Natural killer cell (primary cell): ENCODE data around the gene SLC2A3. TPM values are rescaled to one million over a fixed set of nuclear protein-coding genes. Genes with fewer than 3 reads are reported as not detected.
"Not testable (repeated sequence)": the region's sequence is repeated elsewhere in the genome, so short reads cannot be mapped to it uniquely, and the experiment has no call there.

Experiments used
- ATAC-seq, 3 donors: fragments of 150-1000 bp in 2 of 3; fragments of 200-7000 bp in 1 of 3; cut with Tn5 transposase; 1 replicate in 1 of 3; 2 replicates in 2 of 3; pipeline ENCODE4 v1.10.0; 2021; ENCODE audit warnings: mild to moderate bottlenecking in 2 of 3, moderate library complexity in 2 of 3
- DNase-seq, 2 donors: peaks; one replicate each; pipeline versions ENCODE4 v3.0.0 to v3.0.0-alpha.2; 2013 to 2021; ENCODE audit warnings: mixed read lengths in 1 of 2
- H3K27ac ChIP-seq: one replicate; pipeline ENCODE4 v1.5.1; 2013; ENCODE audit warnings: mild to moderate bottlenecking, low read length
- H3K27me3 ChIP-seq: one replicate; pipeline ENCODE4 v1.6.1; 2013; ENCODE audit warnings: low read length; ENCODE audit not compliant: control insufficient read depth, insufficient read depth
- H3K36me3 ChIP-seq: one replicate; pipeline ENCODE4 v1.6.1; 2013; ENCODE audit warnings: low read length; ENCODE audit not compliant: control insufficient read depth, insufficient read depth
- H3K4me1 ChIP-seq: one replicate; pipeline ENCODE4 v1.6.1; 2013; ENCODE audit warnings: low read length; ENCODE audit not compliant: control insufficient read depth, insufficient read depth
- H3K4me3 ChIP-seq: one replicate; pipeline ENCODE4 v1.5.1; 2013; ENCODE audit warnings: low read length
- H3K9me3 ChIP-seq: one replicate; pipeline ENCODE4 v1.6.1; 2013; ENCODE audit warnings: low read length; ENCODE audit not compliant: control insufficient read depth, insufficient read depth
- H3K27ac Mint-ChIP-seq, 2 donors: one replicate each; pipeline ENCODE4 v1.8.0; 2022; ENCODE audit warnings: mild to moderate bottlenecking in 2 of 2, mixed read lengths in 2 of 2, moderate library complexity in 1 of 2
- H3K27me3 Mint-ChIP-seq, 2 donors: one replicate each; pipeline ENCODE4 v1.8.0; 2022; ENCODE audit warnings: low read depth in 2 of 2, mixed read lengths in 2 of 2
- H3K36me3 Mint-ChIP-seq: one replicate; pipeline ENCODE4 v1.8.0; 2022; ENCODE audit warnings: mixed read lengths
- H3K4me1 Mint-ChIP-seq, 2 donors: one replicate each; pipeline ENCODE4 v1.8.0; 2022; ENCODE audit warnings: mixed read lengths in 2 of 2
- H3K4me3 Mint-ChIP-seq: one replicate; pipeline ENCODE4 v1.8.0; 2022; ENCODE audit warnings: mild to moderate bottlenecking, moderate library complexity, mixed read lengths
- H3K9me3 Mint-ChIP-seq, 2 donors: one replicate each; pipeline ENCODE4 v1.8.0; 2022; ENCODE audit warnings: mixed read lengths in 2 of 2
- CTCF ChIP-seq: fragments of 200-600 bp; IDR thresholded peaks from one replicate; pipeline ENCODE4 v1.8.0; 2022; ENCODE audit warnings: antibody characterized with exemption
- WGBS: methylation state at CpG from one replicate; pipeline ENCODE4 v1.1.7; 2013; ENCODE audit warnings: missing lambda C conversion rate; ENCODE audit not compliant: insufficient coverage; 5-methylcytosine and 5-hydroxymethylcytosine counted together
- intact Hi-C: fragments of 100-400 bp; cut with micrococcal nuclease; formaldehyde crosslinking; loops from one replicate; pipeline ENCODE4 v1.14.2; 2022
- total RNA-seq, 4 donors: library from RNA; stranded (reverse); fragments of 120-200 nt in 1 of 4; gene quantifications; one replicate each; pipeline versions ENCODE4 v1.2.3 to v1.2.4, GENCODE V29; 2013 to 2022

Gene SLC2A3
- total RNA-seq, 3 donors from 2014 or later (not counting 1 experiment from before 2014, with no cell fraction given), result 406 to 534 (median 427) TPM

- Mint-ChIP-seq H3K4me1 (no peaks in the 10 kb centered on the region), H3K36me3 (no peaks in the 10 kb centered on the region), H3K4me3 (no peak overlapping the region), H3K27me3 (no peaks in the 10 kb centered on the region), H3K9me3 (no peaks in the 10 kb centered on the region), H3K27ac (no peak overlapping the region)
- Histone ChIP-seq H3K4me1 (no peaks in the 10 kb centered on the region), H3K27ac (no peak overlapping the region), H3K4me3 (no peak overlapping the region), H3K9me3 (no peaks in the 10 kb centered on the region), H3K27me3 (no peaks in the 10 kb centered on the region), H3K36me3 (no peaks in the 10 kb centered on the region)
- WGBS, result no CpG with 5 or more reads among the region's 1 CpG
- TF ChIP-seq CTCF, result no peak
- intact Hi-C loops, result no loop called here
- ATAC-seq (no peak), DNase-seq (no peak)
Observed at GRCh38 chr12:7905071-7905470, 30.9 kb downstream of the SLC2A3 start.

GRCh38 chr12:7902416-7902815, 33.6 kb downstream of the SLC2A3 start:
- H3K4me1 ChIP-seq, H3K4me3 ChIP-seq, H3K4me3 Mint-ChIP-seq, H3K27ac Mint-ChIP-seq, H3K36me3 ChIP-seq, intact Hi-C loops, H3K36me3 Mint-ChIP-seq, H3K27me3 Mint-ChIP-seq, ATAC-seq, H3K27ac ChIP-seq, DNase-seq, H3K27me3 ChIP-seq, H3K4me1 Mint-ChIP-seq, H3K9me3 Mint-ChIP-seq, H3K9me3 ChIP-seq: not testable (repeated sequence)
- WGBS, result 96% methylated on average over 8 of the region's 8 CpGs

GRCh38 chr12:7899755-7900154, 36.2 kb downstream of the SLC2A3 start:
- Histone ChIP-seq H3K4me3 (no peak overlapping the region), H3K9me3 (no peaks in the 10 kb centered on the region), H3K27ac (no peak overlapping the region), H3K27me3 (no peaks in the 10 kb centered on the region), H3K36me3 (no peaks in the 10 kb centered on the region), H3K4me1 (no peaks in the 10 kb centered on the region)
- Mint-ChIP-seq H3K4me3 (no peak overlapping the region), H3K36me3 (no peaks in the 10 kb centered on the region), H3K4me1 (no peaks in the 10 kb centered on the region), H3K9me3 (no peaks in the 10 kb centered on the region), H3K27ac (no peak overlapping the region), H3K27me3 (no peaks in the 10 kb centered on the region)
- intact Hi-C loops, result no loop called here
- 89% methylated on average over 4 of the region's 7 CpGs for WGBS
- ATAC-seq (no peak), DNase-seq (no peak)
- TF ChIP-seq CTCF, result no peak

DNA sequence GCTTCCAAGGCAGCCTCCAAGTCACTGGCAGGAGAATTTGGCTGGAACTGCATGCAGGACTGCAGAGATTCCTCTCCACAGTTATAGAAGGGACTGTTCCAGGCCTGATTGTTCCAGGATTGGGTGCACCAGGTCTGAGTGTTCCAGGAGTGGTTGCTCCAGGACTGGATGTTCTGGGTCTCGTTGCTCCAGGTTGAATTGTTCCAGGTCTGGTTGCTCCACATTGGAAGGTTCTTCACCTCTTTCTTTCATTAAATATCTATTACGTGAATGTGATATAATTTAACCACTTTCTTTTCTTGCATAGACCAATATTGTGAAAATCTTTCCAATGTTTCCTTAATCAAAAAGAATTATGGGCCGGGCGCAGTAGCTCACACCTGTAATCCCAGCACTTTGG, 39.3 kb downstream of the SLC2A3 start:
- H3K36me3 Mint-ChIP-seq, H3K4me1 ChIP-seq, H3K4me3 ChIP-seq, H3K4me1 Mint-ChIP-seq, intact Hi-C loops, H3K27me3 Mint-ChIP-seq, H3K27me3 ChIP-seq, H3K27ac ChIP-seq, ATAC-seq, H3K9me3 ChIP-seq, H3K4me3 Mint-ChIP-seq, H3K36me3 ChIP-seq, H3K9me3 Mint-ChIP-seq, DNase-seq, H3K27ac Mint-ChIP-seq: not testable (repeated sequence)
- WGBS, result 89% methylated on average over 4 of the region's 4 CpGs
